GM10266 (cell line): ENCODE results near the gene OLFM1.

Experiments used
- DNase-seq: peaks from one replicate; pipeline ENCODE4 v3.0.0; 2012; ENCODE audit errors: extremely low spot score
- CTCF ChIP-seq: IDR thresholded peaks from 2 replicates; pipeline ENCODE4 v1.5.1; 2012; ENCODE audit warnings: mild to moderate bottlenecking, low read depth; ENCODE audit not compliant: control insufficient read depth, insufficient read depth; ENCODE audit errors: missing control alignments

OLFM1 gene

DNA sequence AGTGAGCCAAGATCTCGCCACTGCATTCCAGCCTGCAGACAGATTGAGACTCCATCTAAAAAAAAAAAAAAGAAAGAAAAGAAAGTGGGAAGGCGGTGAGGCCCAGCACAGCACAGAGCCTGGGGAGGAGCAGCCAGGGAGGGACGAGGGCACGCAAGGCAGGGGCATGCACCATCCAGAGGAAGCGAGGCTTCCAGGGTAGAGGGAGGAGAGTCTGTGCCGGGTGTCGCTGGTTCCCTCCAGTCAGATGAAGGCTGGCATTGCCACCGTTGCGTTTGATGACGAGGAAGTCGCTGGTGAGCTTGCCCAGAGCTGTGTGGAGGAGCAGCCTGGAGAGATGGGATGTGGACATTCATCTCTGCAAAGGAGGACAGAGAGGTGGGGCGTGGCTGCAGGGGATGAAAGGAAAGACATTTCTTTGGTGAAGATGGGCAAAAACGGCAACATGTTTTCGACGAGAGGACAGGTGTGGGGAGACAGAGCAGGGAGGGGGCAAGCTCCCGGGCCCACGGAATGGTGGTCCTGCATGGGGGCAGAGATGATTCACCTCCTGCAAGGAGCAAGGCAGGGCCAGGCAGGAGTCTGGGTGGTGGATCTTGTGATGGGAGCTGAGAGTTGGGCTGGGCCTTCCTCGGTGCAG, 18.6 kb upstream of the OLFM1 start:
- no peak for TF ChIP-seq CTCF
- no peak for DNase-seq

- TF ChIP-seq CTCF, result no peak
- no peak for DNase-seq
Observed at GRCh38 chr9:135069558-135070197, 17.8 kb upstream of the OLFM1 start.

DNA sequence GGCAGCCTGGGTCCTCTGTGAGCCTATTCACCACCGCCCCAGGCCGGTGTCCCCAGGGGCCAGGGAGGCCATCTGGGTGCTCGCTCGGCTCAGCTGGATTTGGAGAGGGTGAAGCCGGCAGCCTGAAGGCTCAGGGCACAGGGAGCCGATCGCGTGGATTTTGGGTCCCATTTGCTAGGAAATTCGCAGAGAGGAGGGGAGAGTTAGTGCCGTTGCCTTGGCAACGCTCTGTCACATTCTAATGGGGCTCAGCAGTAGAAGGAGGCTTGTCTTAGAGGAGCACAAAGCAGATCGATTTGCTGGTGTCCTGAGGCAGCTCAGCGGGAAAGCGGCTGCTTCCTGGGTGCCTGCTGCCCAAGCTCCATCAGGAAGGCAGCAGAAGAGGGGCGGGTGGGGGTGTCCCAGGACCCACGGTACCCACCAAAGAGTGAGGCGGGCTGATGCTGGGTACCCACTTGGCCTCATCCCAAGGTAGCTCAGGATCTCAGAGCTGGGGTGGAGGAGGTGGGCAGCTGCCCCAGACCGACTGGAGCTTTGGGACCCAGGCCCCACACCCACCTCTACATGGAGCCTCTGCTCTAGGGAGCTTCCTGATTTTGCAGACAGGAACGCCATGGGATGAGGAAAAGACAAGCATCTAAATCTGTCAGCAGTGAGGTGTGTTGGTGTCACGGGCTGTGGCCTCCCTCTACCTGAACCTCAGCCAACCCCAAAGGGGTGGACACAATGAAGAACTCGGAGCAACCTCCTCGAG, 17.1 kb upstream of the OLFM1 start:
- no peak for DNase-seq
- no peak for TF ChIP-seq CTCF

- TF ChIP-seq CTCF, result no peak
- DNase-seq, result no peak
Observed at GRCh38 chr9:135070964-135071735, 16.3 kb upstream of the OLFM1 start.

GRCh38 chr9:135073081-135073740, 14.3 kb upstream of the OLFM1 start:
- no peak for TF ChIP-seq CTCF

DNA sequence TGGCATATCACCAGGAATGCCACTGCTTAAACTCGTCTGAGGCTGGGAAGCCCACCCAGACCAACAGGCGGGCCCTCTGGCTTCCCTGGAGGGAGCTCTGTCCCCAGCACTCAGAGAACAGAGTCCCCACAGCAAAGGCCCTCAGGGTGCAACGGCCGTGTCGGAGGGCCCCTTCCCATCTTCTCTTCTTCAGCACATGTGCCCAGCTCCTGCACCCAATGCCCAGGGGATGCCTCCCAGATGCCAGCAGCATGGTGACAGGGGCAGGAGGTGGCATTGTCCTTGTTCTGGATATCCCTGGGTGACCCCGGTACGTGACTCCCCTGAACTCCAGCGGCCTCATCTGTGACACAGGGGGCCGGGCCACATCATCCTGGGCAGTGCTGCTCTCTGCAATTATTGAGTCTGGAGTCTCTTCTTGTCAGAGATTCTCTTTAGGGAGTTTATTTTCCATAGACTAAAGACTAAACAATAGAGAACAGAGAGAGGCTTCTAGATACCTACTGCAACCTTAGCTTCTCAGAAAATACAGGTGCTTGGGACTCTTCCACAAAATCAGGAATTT, 13.6 kb upstream of the OLFM1 start:
- no peak for TF ChIP-seq CTCF
- DNase-seq, result no peak

More at GRCh38 chr9:135073081-135073740, 14.3 kb upstream of the OLFM1 start:
- no peak for DNase-seq
